Transverse colon (tissue), 4 donors: ENCODE measurements around the gene RIT2.

Source experiments
- CTCF ChIP-seq, 5 experiments: fragments of 200-600 bp in 3 of 5; fragments of 450-650 bp in 2 of 5; sonication (generic) in 3 of 5; IDR thresholded peaks; 1 replicate in 2 of 5; 2 replicates in 3 of 5; pipeline ENCODE4 v1.5.1; 2016 to 2017; ENCODE audit warnings: antibody characterized with exemption in 5 of 5, inconsistent platforms in 3 of 5, mild to moderate bottlenecking in 2 of 5, moderate library complexity in 1 of 5
- EP300 ChIP-seq: sonication (generic); formaldehyde crosslinking; IDR thresholded peaks from one replicate; pipeline ENCODE4 v1.6.1; 2017; ENCODE audit warnings: antibody characterized with exemption, low read depth
- POLR2A ChIP-seq: fragments of 450-650 bp; IDR thresholded peaks from one replicate; pipeline ENCODE4 v1.6.1; 2016; ENCODE audit warnings: antibody characterized with exemption, mild to moderate bottlenecking, moderate library complexity
- POLR2AphosphoS5 ChIP-seq, 3 donors: sonication (generic); formaldehyde crosslinking; IDR thresholded peaks; one replicate each; pipeline ENCODE4 v1.6.1; 2016; ENCODE audit warnings: antibody characterized with exemption in 3 of 3

- TF ChIP-seq CTCF (IDR thresholded peaks at IDR 0.05) (no peak), POLR2AphosphoS5 (IDR thresholded peaks at IDR 0.05) (no peak), POLR2A (no peak), EP300 (no peak)
Measured at GRCh38 chr18:42830936-42831335, 284.5 kb downstream of the RIT2 start.
